IMR-90 (cell line): ENCODE measurements around the gene RIPK1. TPM values are rescaled to one million over a fixed set of nuclear protein-coding genes. Genes with fewer than 3 reads are reported as not detected.

ENCODE experiments used
- ATAC-seq: fragments of 200-7000 bp; cut with Tn5 transposase; 2 replicates; pipeline ENCODE4 v1.9.1; 2020; ENCODE audit warnings: low read depth, mild to moderate bottlenecking, moderate library complexity
- BruUV-seq: library from RNA; stranded (reverse); fragments of 400-500 nt; replicated peaks from 2 replicates; lab custom pipeline; 2021; lab: Mats Ljungman, UMichigan
- CTCF ChIA-PET: fragments of 300-600 bp; formaldehyde crosslinking; extraction: SDS; loops from one replicate; lab custom pipeline; 2021; ENCODE audit warnings: antibody characterized with exemption; lab: Yijun Ruan, JAX
- POLR2A ChIA-PET: fragments of 300-600 bp; sonication (Branson Sonifier 250); formaldehyde crosslinking; loops from one replicate; lab custom pipeline; 2022; ENCODE audit warnings: antibody characterized with exemption; ENCODE audit not compliant: unreplicated experiment; lab: Charles Lee
- DNase-seq: peaks from one replicate; pipeline ENCODE4 v3.0.0; 2013
- H2AFZ ChIP-seq: replicated peaks from 2 replicates; pipeline ENCODE3; 2013; ENCODE audit warnings: low read length, mild to moderate bottlenecking; ENCODE audit not compliant: poor library complexity
- H2AK5ac ChIP-seq: 2 replicates; pipeline ENCODE4 v1.6.1; 2013; ENCODE audit warnings: low read depth, low read length, inconsistent platforms
- H2AK9ac ChIP-seq: replicated peaks from 2 replicates; pipeline ENCODE3; 2013; ENCODE audit warnings: mild to moderate bottlenecking, low read depth, low read length, moderate library complexity; ENCODE audit not compliant: poor library complexity
- H2BK120ac ChIP-seq: 2 replicates; pipeline ENCODE4 v1.6.1; 2013; ENCODE audit warnings: low read depth, low read length, inconsistent platforms
- H2BK15ac ChIP-seq: 3 replicates; pipeline ENCODE4 v1.6.1; 2013; ENCODE audit warnings: low read depth, low read length, inconsistent platforms
- H2BK20ac ChIP-seq: 2 replicates; pipeline ENCODE4 v1.6.1; 2013; ENCODE audit warnings: low read depth, mild to moderate bottlenecking, inconsistent platforms, low read length, moderate library complexity
- H2BK5ac ChIP-seq: 2 replicates; pipeline ENCODE4 v1.6.1; 2013; ENCODE audit warnings: mild to moderate bottlenecking, low read depth, low read length, inconsistent platforms; ENCODE audit not compliant: poor library complexity, severe bottlenecking
- H3K14ac ChIP-seq: replicated peaks from 2 replicates; pipeline ENCODE4 v1.6.1; 2013; ENCODE audit warnings: low read depth, low read length, inconsistent platforms
- H3K18ac ChIP-seq: 2 replicates; pipeline ENCODE4 v1.6.1; 2013; ENCODE audit warnings: low read depth, low read length, control low read depth
- H3K23ac ChIP-seq: 2 replicates; pipeline ENCODE4 v1.6.1; 2013; ENCODE audit warnings: low read depth, low read length, inconsistent platforms
- H3K27ac ChIP-seq: 2 replicates; pipeline ENCODE4 v1.5.1; 2013; ENCODE audit warnings: mild to moderate bottlenecking, control low read depth, low read length; ENCODE audit not compliant: insufficient read depth
- H3K27me3 ChIP-seq: 2 replicates; pipeline ENCODE4 v1.6.1; 2013; ENCODE audit warnings: low read length; ENCODE audit not compliant: control insufficient read depth, insufficient read depth
- H3K36me3 ChIP-seq: 2 replicates; pipeline ENCODE4 v1.6.1; 2013; ENCODE audit warnings: low read length, mixed read lengths; ENCODE audit not compliant: control insufficient read depth, insufficient read depth
- H3K4ac ChIP-seq: 2 replicates; pipeline ENCODE4 v1.6.1; 2013; ENCODE audit warnings: low read depth, low read length, inconsistent platforms
- H3K4me1 ChIP-seq: 2 replicates; pipeline ENCODE4 v1.6.1; 2013; ENCODE audit warnings: low read length, mixed read lengths; ENCODE audit not compliant: control insufficient read depth, insufficient read depth
- H3K4me2 ChIP-seq: 2 replicates; pipeline ENCODE4 v1.6.1; 2013; ENCODE audit warnings: low read depth, mild to moderate bottlenecking, control low read depth, low read length, moderate library complexity
- H3K4me3 ChIP-seq: 2 replicates; pipeline ENCODE4 v1.5.1; 2013; ENCODE audit warnings: low read depth, mild to moderate bottlenecking, control low read depth, low read length, moderate library complexity; ENCODE audit not compliant: insufficient read depth
- H3K56ac ChIP-seq: 2 replicates; pipeline ENCODE4 v1.6.1; 2013; ENCODE audit warnings: low read length, inconsistent platforms; ENCODE audit not compliant: insufficient read depth; ENCODE audit errors: extremely low read depth
- H3K79me1 ChIP-seq, 2 experiments: 2 replicates each; pipeline ENCODE4 v1.6.1; 2013; ENCODE audit warnings: low read length in 2 of 2, inconsistent platforms in 1 of 2, low read depth in 1 of 2
- H3K9ac ChIP-seq: 2 replicates; pipeline ENCODE4 v1.6.1; 2013; ENCODE audit warnings: low read depth, low read length, control low read depth
- H3K9me1 ChIP-seq: 2 replicates; pipeline ENCODE4 v1.6.1; 2013; ENCODE audit warnings: low read length, inconsistent platforms; ENCODE audit not compliant: insufficient read depth
- H3K9me3 ChIP-seq: 2 replicates; pipeline ENCODE4 v1.6.1; 2013; ENCODE audit warnings: low read length; ENCODE audit not compliant: control insufficient read depth, insufficient read depth
- H4K20me1 ChIP-seq: 2 replicates; pipeline ENCODE4 v1.6.1; 2013; ENCODE audit warnings: low read length, inconsistent platforms; ENCODE audit not compliant: insufficient read depth
- H4K5ac ChIP-seq: 2 replicates; pipeline ENCODE4 v1.6.1; 2013; ENCODE audit warnings: mild to moderate bottlenecking, low read depth, low read length, control low read depth
- H4K8ac ChIP-seq, 2 experiments: 2 replicates each; pipeline ENCODE4 v1.6.1; 2013; ENCODE audit warnings: low read depth in 2 of 2, low read length in 2 of 2, control low read depth in 1 of 2, inconsistent platforms in 1 of 2
- H4K91ac ChIP-seq: 2 replicates; pipeline ENCODE4 v1.6.1; 2013; ENCODE audit warnings: low read depth, low read length, inconsistent platforms; ENCODE audit not compliant: insufficient read depth
- ELK1 ChIP-seq: fragments of 150-350 bp; IDR thresholded peaks from 2 replicates; pipeline ENCODE4 v1.6.1; 2016; ENCODE audit warnings: low read depth, mild to moderate bottlenecking, low read length, moderate library complexity, borderline replicate concordance
- FOS ChIP-seq: fragments of 150-350 bp; IDR thresholded peaks from 2 replicates; pipeline ENCODE4 v1.6.1; 2016; ENCODE audit warnings: low read depth, low read length
- MXI1 ChIP-seq: IDR thresholded peaks from 2 replicates; pipeline ENCODE4 v1.6.1; 2012; ENCODE audit warnings: low read depth, mild to moderate bottlenecking, low read length, moderate library complexity, borderline replicate concordance
- NFE2L2 ChIP-seq: fragments of 150-350 bp; IDR thresholded peaks from 2 replicates; pipeline ENCODE4 v1.6.1; 2016; ENCODE audit warnings: low read depth, mild to moderate bottlenecking, low read length
- RFX5 ChIP-seq: IDR thresholded peaks from 2 replicates; pipeline ENCODE4 v1.8.0; 2012; ENCODE audit warnings: low read depth, mild to moderate bottlenecking, low read length, moderate library complexity
- WGBS, 2 experiments: methylation state at CpG; one replicate each; pipeline versions ENCODE4 v1.1.5 to v1.1.7; 2013; ENCODE audit warnings: missing lambda C conversion rate in 2 of 2; ENCODE audit not compliant: insufficient read length in 1 of 2; ENCODE audit errors: extremely low coverage in 2 of 2; 5-methylcytosine and 5-hydroxymethylcytosine counted together
- dilution Hi-C: fragments of 300-500 bp; cut with HindIII; formaldehyde crosslinking; loops from one replicate; pipeline ENCODE4 v1.14.3; 2018; ENCODE audit warnings: low sequenced_read_pairs; ENCODE audit not compliant: unreplicated experiment
- in situ Hi-C: fragments of 300-500 bp; cut with MboI; formaldehyde crosslinking; loops from 3 replicates; pipeline ENCODE4 v1.14.3; 2019; ENCODE audit warnings: low sequenced_read_pairs, inconsistent platforms, mixed read lengths
- intact Hi-C: fragments of 100-400 bp; cut with micrococcal nuclease; formaldehyde crosslinking; loops from 2 replicates; pipeline ENCODE4 v1.10.0; 2022
- polyA plus RNA-seq, 3 experiments: library from polyadenylated mRNA; depleted of rRNA; stranded (reverse); fragments of >200 nt; gene quantifications; 2 replicates each; pipeline ENCODE4 v1.2.3, GENCODE V29; 2012; ENCODE audit warnings: low replicate concordance in 1 of 3
- total RNA-seq: library from RNA; depleted of rRNA; stranded (reverse); fragments of >200 nt; gene quantifications from 2 replicates; pipeline ENCODE4 v1.2.3, GENCODE V29; 2012
- TF ChIP-seq, protein P1 (sequence below): conservative IDR thresholded peaks from 2 replicates; pipeline ENCODE4 v1.5.1; 2012; ENCODE audit warnings: mild to moderate bottlenecking, low read depth, low read length, improper control_type of control experiment

The RIPK1 gene
- total and polyA plus RNA-seq, 2 of the 4 experiments (the other 2 are of a cell fraction) = 12.6 to 25.6 TPM

DNA sequence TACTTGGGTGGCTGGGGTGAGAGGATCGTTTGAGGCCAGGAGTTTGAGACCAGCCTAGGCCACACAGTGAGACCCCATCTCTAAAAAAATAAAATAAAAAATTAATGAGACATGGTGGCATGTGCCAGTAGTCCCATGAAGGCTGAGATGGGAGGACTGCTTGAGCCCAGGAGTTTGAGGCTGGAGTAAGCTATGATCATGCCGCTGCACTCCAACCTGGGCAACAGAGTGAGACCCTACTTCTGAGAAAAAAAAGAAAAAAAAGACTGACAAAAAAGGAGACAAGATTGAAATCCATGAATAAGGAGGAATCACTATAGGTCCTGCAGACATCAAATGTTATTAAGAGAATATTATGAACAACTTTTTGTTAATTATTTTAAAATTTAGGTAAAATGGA, 26.5 kb downstream of the RIPK1 start:
- Histone ChIP-seq H2BK20ac (no peak overlapping the region), H2BK5ac (no peak overlapping the region), H4K20me1 (no peaks in the 10 kb centered on the region), H3K9ac (no peak overlapping the region), H3K9me3 (no peaks in the 10 kb centered on the region), H3K4me2 (no peak overlapping the region), H3K27me3 (no peaks in the 10 kb centered on the region), H3K4me3 (no peak overlapping the region), H3K27ac (no peak overlapping the region), H3K9me1 (no peaks in the 10 kb centered on the region; the same call in 1 of the 2 replicates), H2AK9ac (no peak overlapping the region), H3K4ac (no peak overlapping the region), H2BK15ac (no peak overlapping the region), H3K36me3 (peaks cover 20% of the 10 kb centered on the region), H3K4me1 (peaks cover 8% of the 10 kb centered on the region; the same call in 1 of the 2 replicates), H3K23ac (no peak overlapping the region), H2AK5ac (no peak overlapping the region), H3K79me1 (peaks cover 1 to 11% of the 10 kb centered on the region in 2 experiments; a peak in 3 of 4 replicates), H3K14ac (no peak overlapping the region), H4K5ac (no peak overlapping the region), H4K91ac (no peak overlapping the region), H4K8ac (no peak overlapping the region), H3K56ac (no peak overlapping the region), H3K18ac (no peak overlapping the region), H2BK120ac (no peak overlapping the region), H2AFZ (no peak overlapping the region)
- TF ChIP-seq, protein P1, sequence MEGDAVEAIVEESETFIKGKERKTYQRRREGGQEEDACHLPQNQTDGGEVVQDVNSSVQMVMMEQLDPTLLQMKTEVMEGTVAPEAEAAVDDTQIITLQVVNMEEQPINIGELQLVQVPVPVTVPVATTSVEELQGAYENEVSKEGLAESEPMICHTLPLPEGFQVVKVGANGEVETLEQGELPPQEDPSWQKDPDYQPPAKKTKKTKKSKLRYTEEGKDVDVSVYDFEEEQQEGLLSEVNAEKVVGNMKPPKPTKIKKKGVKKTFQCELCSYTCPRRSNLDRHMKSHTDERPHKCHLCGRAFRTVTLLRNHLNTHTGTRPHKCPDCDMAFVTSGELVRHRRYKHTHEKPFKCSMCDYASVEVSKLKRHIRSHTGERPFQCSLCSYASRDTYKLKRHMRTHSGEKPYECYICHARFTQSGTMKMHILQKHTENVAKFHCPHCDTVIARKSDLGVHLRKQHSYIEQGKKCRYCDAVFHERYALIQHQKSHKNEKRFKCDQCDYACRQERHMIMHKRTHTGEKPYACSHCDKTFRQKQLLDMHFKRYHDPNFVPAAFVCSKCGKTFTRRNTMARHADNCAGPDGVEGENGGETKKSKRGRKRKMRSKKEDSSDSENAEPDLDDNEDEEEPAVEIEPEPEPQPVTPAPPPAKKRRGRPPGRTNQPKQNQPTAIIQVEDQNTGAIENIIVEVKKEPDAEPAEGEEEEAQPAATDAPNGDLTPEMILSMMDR = no peak
- TF ChIP-seq NFE2L2 (no peak), FOS (no peak), MXI1 (no peak), RFX5 (no peak), ELK1 (no peak)
- ATAC-seq (no peak), DNase-seq (no peak)
- BruUV-seq = no TSS peak
- CTCF ChIA-PET = no interaction called here
- intact Hi-C loops (no loop called here), dilution Hi-C loops (no loop called here), in situ Hi-C loops (no loop called here)
- WGBS, 2 experiments = no CpG with 5 or more reads among the region's 2 CpGs
- POLR2A ChIA-PET = no interaction called here
